ENCODE data around the gene ESR2. TPM values are rescaled to one million over a fixed set of nuclear protein-coding genes. Genes with fewer than 3 reads are reported as not detected.

ESR2 gene
- total RNA-seq, 1 donor from 2014 or later, result 2.2 TPM

DNA sequence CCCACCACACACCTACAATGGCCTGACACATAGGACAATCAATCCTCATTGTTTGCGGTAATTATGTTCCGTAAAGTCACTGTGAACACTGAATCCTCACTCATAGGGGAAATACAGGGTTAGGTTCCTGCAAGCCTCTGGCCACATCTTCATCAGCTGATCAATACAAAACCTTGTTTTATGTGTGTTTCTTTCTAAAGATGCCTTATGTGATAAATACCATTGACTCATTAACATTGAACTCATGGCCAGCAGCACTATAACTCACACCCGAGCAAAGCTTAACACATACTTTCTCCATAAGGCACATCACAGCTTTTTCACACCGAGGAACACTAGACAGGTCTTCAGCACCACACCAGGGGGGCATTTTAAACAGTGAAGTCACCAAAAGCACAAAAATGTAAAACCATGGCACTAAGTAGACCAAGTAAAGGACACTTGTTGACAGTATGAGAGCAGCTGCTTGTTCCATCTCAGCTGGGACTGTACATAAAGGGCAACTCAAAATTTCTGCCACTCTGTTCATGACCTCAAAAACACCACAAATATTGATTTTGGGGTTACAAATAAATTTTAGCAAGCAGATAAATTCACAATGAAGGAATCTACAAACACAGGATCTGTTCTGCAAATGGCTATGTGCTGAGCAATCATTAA is 60.5 kb downstream of the ESR2 start:
- H3K36me3 ChIP-seq, result peaks cover 0 to 8% of the 10 kb centered on the region in 2 donors
- intact Hi-C loops (cut with DNase I), result no loop called here
- no peak for TF ChIP-seq POLR2A (IDR thresholded peaks at IDR 0.05)
- TF ChIP-seq POLR2AphosphoS5 (IDR thresholded peaks at IDR 0.05; ENCODE audit: insufficient read depth in 1 of 2, low read depth in 1 of 2), result no peak
- TF ChIP-seq, protein P1, sequence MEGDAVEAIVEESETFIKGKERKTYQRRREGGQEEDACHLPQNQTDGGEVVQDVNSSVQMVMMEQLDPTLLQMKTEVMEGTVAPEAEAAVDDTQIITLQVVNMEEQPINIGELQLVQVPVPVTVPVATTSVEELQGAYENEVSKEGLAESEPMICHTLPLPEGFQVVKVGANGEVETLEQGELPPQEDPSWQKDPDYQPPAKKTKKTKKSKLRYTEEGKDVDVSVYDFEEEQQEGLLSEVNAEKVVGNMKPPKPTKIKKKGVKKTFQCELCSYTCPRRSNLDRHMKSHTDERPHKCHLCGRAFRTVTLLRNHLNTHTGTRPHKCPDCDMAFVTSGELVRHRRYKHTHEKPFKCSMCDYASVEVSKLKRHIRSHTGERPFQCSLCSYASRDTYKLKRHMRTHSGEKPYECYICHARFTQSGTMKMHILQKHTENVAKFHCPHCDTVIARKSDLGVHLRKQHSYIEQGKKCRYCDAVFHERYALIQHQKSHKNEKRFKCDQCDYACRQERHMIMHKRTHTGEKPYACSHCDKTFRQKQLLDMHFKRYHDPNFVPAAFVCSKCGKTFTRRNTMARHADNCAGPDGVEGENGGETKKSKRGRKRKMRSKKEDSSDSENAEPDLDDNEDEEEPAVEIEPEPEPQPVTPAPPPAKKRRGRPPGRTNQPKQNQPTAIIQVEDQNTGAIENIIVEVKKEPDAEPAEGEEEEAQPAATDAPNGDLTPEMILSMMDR (IDR thresholded peaks at IDR 0.05), result no peak
- no peak overlapping the region for H3K27ac ChIP-seq
- no peaks in the 10 kb centered on the region for H3K9me3 ChIP-seq
- H3K4me3 ChIP-seq, result no peak overlapping the region
- peak in 1 of 2 donors; percentile 25 for DNase-seq (ENCODE audit: extremely low spot score in 2 of 2)
- no peaks in the 10 kb centered on the region for H3K4me1 ChIP-seq
- H3K27me3 ChIP-seq, result no peaks in the 10 kb centered on the region

DNA sequence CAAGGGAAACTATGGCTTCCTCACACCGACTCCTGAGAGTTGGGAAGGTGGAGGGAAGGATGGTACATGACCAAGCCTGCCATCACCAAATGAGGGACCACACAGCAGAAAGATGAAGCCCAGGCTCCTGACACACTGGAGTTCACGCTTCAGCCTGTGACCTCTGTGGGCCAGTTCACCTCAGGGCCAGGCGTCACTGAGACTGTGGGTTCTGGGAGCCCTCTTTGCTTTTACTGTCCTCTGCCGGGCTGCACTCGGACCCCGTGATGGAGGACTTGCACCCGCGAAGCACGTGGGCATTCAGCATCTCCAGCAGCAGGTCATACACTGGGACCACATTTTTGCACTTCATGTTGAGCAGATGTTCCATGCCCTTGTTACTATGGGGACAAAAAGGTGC is 61.2 kb downstream of the ESR2 start:
- TF ChIP-seq, protein P1 (IDR thresholded peaks at IDR 0.05), result no peak
- TF ChIP-seq POLR2AphosphoS5 (IDR thresholded peaks at IDR 0.05; ENCODE audit: insufficient read depth in 1 of 2, low read depth in 1 of 2), result no peak
- no peak for TF ChIP-seq POLR2A (IDR thresholded peaks at IDR 0.05)
- H3K27ac ChIP-seq, result no peak overlapping the region
- H3K4me1 ChIP-seq, result no peaks in the 10 kb centered on the region
- H3K36me3 ChIP-seq, result peaks cover 0 to 14% of the 10 kb centered on the region in 2 donors
- H3K27me3 ChIP-seq, result no peaks in the 10 kb centered on the region
- H3K4me3 ChIP-seq, result no peak overlapping the region
- intact Hi-C loops (cut with DNase I), result no loop called here
- H3K9me3 ChIP-seq, result no peaks in the 10 kb centered on the region
- DNase-seq (ENCODE audit: extremely low spot score in 2 of 2), result no peak

DNA sequence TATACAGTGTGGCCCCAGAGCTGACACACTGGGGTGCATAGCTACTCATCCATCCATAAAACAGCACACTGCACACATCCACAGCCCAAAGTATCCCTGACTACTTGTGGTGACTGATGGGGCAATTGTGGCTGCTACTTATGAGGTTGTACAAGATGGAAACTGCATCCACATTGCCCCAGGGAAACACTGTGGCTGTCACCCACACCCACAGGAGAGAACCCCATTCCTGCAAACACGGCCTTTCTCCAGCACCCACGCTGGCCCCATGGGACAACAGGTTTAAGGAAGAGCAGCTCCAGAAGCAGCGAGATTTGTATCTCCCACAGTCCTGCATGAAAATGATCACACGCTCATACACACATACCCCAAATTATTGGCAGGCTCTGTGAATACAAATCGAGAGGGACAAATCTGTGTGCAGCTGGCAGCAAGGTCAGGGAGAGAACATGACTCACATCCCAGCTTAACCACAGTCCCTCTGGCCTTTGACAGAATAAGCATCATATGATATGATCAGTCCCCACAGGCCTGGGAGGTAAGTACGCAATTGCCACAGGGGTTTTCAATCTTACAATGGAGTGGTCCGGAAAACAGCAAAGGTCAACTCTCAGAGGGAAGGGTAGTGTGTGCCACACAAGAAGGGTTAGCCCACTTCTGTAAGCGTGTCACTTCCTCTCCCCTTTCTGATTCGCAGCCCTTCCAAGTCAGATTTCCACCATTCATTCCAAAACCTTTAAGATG is 61.9 kb downstream of the ESR2 start:
- Histone ChIP-seq H3K36me3 (peaks cover 0 to 20% of the 10 kb centered on the region in 2 donors), H3K4me3 (no peak overlapping the region), H3K4me1 (no peaks in the 10 kb centered on the region), H3K27me3 (no peaks in the 10 kb centered on the region), H3K27ac (no peak overlapping the region), H3K9me3 (no peaks in the 10 kb centered on the region)
- no peak for TF ChIP-seq POLR2AphosphoS5 (IDR thresholded peaks at IDR 0.05; ENCODE audit: insufficient read depth in 1 of 2, low read depth in 1 of 2)
- TF ChIP-seq, protein P1 (IDR thresholded peaks at IDR 0.05), result no peak
- DNase-seq (ENCODE audit: extremely low spot score in 2 of 2), result no peak
- intact Hi-C loops (cut with DNase I), result no loop called here

DNA sequence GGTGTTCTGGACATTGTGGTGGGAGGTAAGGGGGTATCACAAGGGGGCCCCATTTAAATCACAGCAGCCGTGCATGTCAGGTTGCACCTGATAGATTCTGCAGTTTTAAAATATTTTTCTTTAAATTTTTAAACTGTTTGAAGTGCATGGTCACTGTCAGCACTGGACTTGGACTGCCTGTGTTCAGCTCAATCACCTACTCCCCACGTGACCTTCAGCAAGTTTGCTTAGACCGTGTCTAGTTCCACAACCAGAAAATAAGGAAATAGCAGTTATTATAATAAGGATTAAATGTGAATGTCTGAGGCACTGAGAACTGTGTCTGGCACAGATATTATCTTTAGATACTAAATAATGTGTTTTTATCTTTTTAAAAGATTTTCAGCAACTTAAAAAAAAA is 64.7 kb downstream of the ESR2 start:
- Histone ChIP-seq H3K36me3 (peaks cover 0 to 28% of the 10 kb centered on the region in 2 donors), H3K9me3 (no peaks in the 10 kb centered on the region), H3K27me3 (no peaks in the 10 kb centered on the region), H3K27ac (no peak overlapping the region), H3K4me1 (no peaks in the 10 kb centered on the region), H3K4me3 (no peak overlapping the region)
- intact Hi-C loops (cut with DNase I), result no loop called here
- peak in 1 of 2 donors; percentile 16 for DNase-seq (ENCODE audit: extremely low spot score in 2 of 2)
- TF ChIP-seq POLR2A (IDR thresholded peaks at IDR 0.05), result no peak
- TF ChIP-seq, protein P1 (IDR thresholded peaks at IDR 0.05), result no peak
- no peak for TF ChIP-seq POLR2AphosphoS5 (IDR thresholded peaks at IDR 0.05; ENCODE audit: insufficient read depth in 1 of 2, low read depth in 1 of 2)

DNA sequence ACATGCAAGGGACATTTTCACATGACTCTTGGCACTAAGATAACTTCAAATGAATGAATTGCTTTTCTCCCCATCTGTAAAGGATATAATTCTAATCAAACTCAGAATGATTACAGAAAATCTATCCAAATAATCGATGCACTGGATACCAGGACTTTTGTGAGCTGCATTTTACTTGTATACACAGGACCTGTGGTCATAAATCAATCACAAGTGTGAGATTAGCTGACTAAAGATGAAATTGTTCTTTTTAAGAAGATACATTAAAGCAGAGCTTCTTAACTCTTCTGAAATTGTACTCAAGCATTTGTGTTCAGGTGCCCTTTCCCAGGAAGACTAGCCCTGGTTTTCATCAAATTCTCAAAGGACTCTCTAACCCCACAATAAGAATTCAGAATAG is 66.3 kb downstream of the ESR2 start:
- no peak for DNase-seq (ENCODE audit: extremely low spot score in 2 of 2)
- TF ChIP-seq, protein P1 (IDR thresholded peaks at IDR 0.05), result no peak
- TF ChIP-seq POLR2A (IDR thresholded peaks at IDR 0.05) (no peak), POLR2AphosphoS5 (IDR thresholded peaks at IDR 0.05; ENCODE audit: insufficient read depth in 1 of 2, low read depth in 1 of 2) (no peak)
- Histone ChIP-seq H3K4me1 (no peaks in the 10 kb centered on the region), H3K9me3 (no peaks in the 10 kb centered on the region), H3K27me3 (no peaks in the 10 kb centered on the region), H3K27ac (no peak overlapping the region), H3K4me3 (no peak overlapping the region), H3K36me3 (peaks cover 0 to 44% of the 10 kb centered on the region in 2 donors)
- intact Hi-C loops (cut with DNase I), result no loop called here
